OCI-LY7 (cell line): Measurements from ENCODE around the gene TRIM29. TPM values are rescaled to one million over a fixed set of nuclear protein-coding genes. Genes with fewer than 3 reads are reported as not detected.
"Not testable (repeated sequence)": the region's sequence is repeated elsewhere in the genome, so short reads cannot be mapped to it uniquely, and the experiment has no call there.

Experiments
- BruUV-seq: library from RNA; stranded (reverse); fragments of 400-500 nt; replicated peaks from 2 replicates; lab custom pipeline; 2021; lab: Mats Ljungman, UMichigan
- CTCF ChIA-PET: fragments of 300-600 bp; sonication (Branson Sonifier 250); formaldehyde crosslinking; loops from one replicate; lab custom pipeline; 2022; ENCODE audit warnings: antibody characterized with exemption; ENCODE audit not compliant: unreplicated experiment; lab: Charles Lee
- POLR2A ChIA-PET: fragments of 300-600 bp; sonication (Branson Sonifier 250); formaldehyde crosslinking; loops from one replicate; lab custom pipeline; 2022; ENCODE audit warnings: antibody characterized with exemption; lab: Charles Lee
- DNase-seq: peaks from one replicate; pipeline ENCODE4 v3.0.0-alpha.2; 2015; ENCODE audit warnings: low spot score
- H2AFZ ChIP-seq: fragments of 200-600 bp; sonication (generic), shearing (Covaris generic); 2 replicates; pipeline ENCODE4 v1.6.1; 2014; ENCODE audit warnings: mild to moderate bottlenecking, antibody characterized with exemption, low read length, moderate library complexity
- H3K27ac ChIP-seq: fragments of 200-600 bp; sonication (generic); 2 replicates; pipeline ENCODE4 v1.5.1; 2014; ENCODE audit warnings: mixed run types, low read depth, mild to moderate bottlenecking, moderate library complexity, low read length, inconsistent platforms; ENCODE audit not compliant: poor library complexity, severe bottlenecking
- H3K36me3 ChIP-seq: fragments of 200-600 bp; sonication (generic); 2 replicates; pipeline ENCODE4 v1.6.1; 2014; ENCODE audit warnings: mild to moderate bottlenecking, antibody characterized with exemption, low read length, moderate library complexity, mixed read lengths; ENCODE audit not compliant: insufficient read depth
- H3K4me1 ChIP-seq: fragments of 200-600 bp; sonication (generic); 2 replicates; pipeline ENCODE4 v1.5.1; 2014; ENCODE audit warnings: mild to moderate bottlenecking, low read length; ENCODE audit not compliant: insufficient read depth, poor library complexity, severe bottlenecking
- H3K4me2 ChIP-seq: fragments of 200-600 bp; sonication (generic); 2 replicates; pipeline ENCODE4 v1.6.1; 2014; ENCODE audit warnings: mild to moderate bottlenecking, low read length
- H3K4me3 ChIP-seq: fragments of 200-600 bp; sonication (generic); 2 replicates; pipeline ENCODE4 v1.5.1; 2014; ENCODE audit warnings: mild to moderate bottlenecking, low read depth, low read length; ENCODE audit not compliant: poor library complexity, severe bottlenecking
- H3K79me2 ChIP-seq: fragments of 200-600 bp; sonication (generic); 2 replicates; pipeline ENCODE4 v1.6.1; 2016; ENCODE audit warnings: low read depth, mild to moderate bottlenecking, low read length, moderate library complexity, mixed read lengths; ENCODE audit not compliant: insufficient read depth
- H3K9me2 ChIP-seq: fragments of 200-600 bp; sonication (generic); 2 replicates; pipeline ENCODE4 v1.6.1; 2016; ENCODE audit warnings: mild to moderate bottlenecking, low read length, mixed read lengths; ENCODE audit not compliant: insufficient read depth
- H3K9me3 ChIP-seq: fragments of 200-600 bp; sonication (generic); 2 replicates; pipeline ENCODE4 v1.6.1; 2014; ENCODE audit warnings: mild to moderate bottlenecking, mixed run types, low read length, mixed read lengths
- H4K20me1 ChIP-seq: fragments of 200-600 bp; sonication (generic); 2 replicates; pipeline ENCODE4 v1.6.1; 2014; ENCODE audit warnings: mild to moderate bottlenecking, antibody characterized with exemption, low read length, moderate library complexity, mixed read lengths; ENCODE audit not compliant: insufficient read depth
- EZH2phosphoT487 ChIP-seq: fragments of 200-600 bp; sonication (generic); IDR thresholded peaks from 2 replicates; pipeline ENCODE4 v1.6.1; 2018; ENCODE audit warnings: low read depth, borderline replicate concordance, mild to moderate bottlenecking, mixed run types, antibody characterized with exemption, low read length, moderate library complexity, mixed read lengths
- intact Hi-C: fragments of 100-400 bp; cut with micrococcal nuclease; formaldehyde crosslinking; loops from one replicate; pipeline ENCODE4 v1.10.0; 2022; ENCODE audit not compliant: unreplicated experiment
- total RNA-seq, 2 experiments: library from RNA; depleted of rRNA in 1 of 2; stranded (reverse); fragments of >200 nt in 1 of 2; shearing (Covaris generic) in 1 of 2; gene quantifications; 2 replicates each; pipeline ENCODE4 v1.2.3, GENCODE V29; 2014 to 2022
- TF ChIP-seq, protein P1 (sequence below): fragments of 200-600 bp; sonication (generic); conservative IDR thresholded peaks from 2 replicates; pipeline ENCODE4 v1.5.1; 2014; ENCODE audit warnings: mild to moderate bottlenecking, antibody characterized with exemption, low read length, moderate library complexity, mixed read lengths

Gene TRIM29
- total RNA-seq, 2 experiments from 2014 or later: not detected

DNA sequence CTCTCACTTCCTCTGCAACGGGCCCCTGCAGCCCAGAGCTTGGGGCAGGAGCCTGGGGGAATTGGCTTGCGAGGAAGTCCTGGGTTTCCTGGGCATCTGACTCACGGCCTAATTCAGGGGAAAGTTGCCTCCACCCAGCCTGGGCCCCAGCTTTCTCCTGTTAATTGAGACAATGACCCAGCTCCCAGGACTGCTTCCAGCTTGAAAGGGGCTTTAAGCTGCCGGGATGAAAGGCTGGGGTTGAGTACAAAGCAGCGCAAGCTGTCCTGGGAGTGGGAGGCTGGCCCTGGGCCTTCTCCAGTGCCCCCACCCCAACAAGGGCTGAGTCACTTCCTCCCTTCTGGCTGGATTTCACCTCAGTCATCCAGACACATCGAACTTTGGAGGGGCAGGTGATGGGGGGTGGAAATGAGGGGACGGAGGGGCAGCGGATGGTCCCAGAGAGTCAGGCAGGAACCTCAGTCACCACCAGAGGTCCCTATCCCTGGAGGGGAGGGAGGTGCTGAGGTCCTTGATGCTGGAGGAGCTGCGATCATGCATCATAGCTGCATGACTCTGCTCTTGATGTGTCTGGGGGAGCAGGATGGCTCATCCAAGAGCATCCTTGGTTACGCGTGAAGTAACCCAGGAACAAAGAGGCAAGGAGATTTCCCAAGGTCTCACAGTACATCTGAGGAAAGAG is 42.8 kb upstream of the TRIM29 start:
- Histone ChIP-seq H3K4me2 (no peak overlapping the region), H3K79me2 (no peaks in the 10 kb centered on the region), H3K36me3 (no peaks in the 10 kb centered on the region), H2AFZ (no peak overlapping the region), H3K4me1 (no peaks in the 10 kb centered on the region), H3K4me3 (no peak overlapping the region), H4K20me1 (no peaks in the 10 kb centered on the region), H3K27ac (no peak overlapping the region), H3K9me3 (no peaks in the 10 kb centered on the region), H3K9me2 (no peaks in the 10 kb centered on the region)
- intact Hi-C loops: no loop called here
- TF ChIP-seq, protein P1, sequence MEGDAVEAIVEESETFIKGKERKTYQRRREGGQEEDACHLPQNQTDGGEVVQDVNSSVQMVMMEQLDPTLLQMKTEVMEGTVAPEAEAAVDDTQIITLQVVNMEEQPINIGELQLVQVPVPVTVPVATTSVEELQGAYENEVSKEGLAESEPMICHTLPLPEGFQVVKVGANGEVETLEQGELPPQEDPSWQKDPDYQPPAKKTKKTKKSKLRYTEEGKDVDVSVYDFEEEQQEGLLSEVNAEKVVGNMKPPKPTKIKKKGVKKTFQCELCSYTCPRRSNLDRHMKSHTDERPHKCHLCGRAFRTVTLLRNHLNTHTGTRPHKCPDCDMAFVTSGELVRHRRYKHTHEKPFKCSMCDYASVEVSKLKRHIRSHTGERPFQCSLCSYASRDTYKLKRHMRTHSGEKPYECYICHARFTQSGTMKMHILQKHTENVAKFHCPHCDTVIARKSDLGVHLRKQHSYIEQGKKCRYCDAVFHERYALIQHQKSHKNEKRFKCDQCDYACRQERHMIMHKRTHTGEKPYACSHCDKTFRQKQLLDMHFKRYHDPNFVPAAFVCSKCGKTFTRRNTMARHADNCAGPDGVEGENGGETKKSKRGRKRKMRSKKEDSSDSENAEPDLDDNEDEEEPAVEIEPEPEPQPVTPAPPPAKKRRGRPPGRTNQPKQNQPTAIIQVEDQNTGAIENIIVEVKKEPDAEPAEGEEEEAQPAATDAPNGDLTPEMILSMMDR: 0 out of 2 replicates have a peak, but pooled peaks have one; percentile 14
- TF ChIP-seq EZH2phosphoT487: no peak
- POLR2A ChIA-PET: interaction anchor here (0.5 to 0.7 kb wide), 2 partner anchors 192 to 998 kb away, joined by 3 to 5 read pairs; no protein-coding TSS in a partner anchor
- no TSS peak for BruUV-seq
- no peak for DNase-seq
- CTCF ChIA-PET: interaction anchor here (1.1 kb wide), 1 partner anchor 121 kb away, joined by 3 read pairs; no protein-coding TSS in a partner anchor

DNA sequence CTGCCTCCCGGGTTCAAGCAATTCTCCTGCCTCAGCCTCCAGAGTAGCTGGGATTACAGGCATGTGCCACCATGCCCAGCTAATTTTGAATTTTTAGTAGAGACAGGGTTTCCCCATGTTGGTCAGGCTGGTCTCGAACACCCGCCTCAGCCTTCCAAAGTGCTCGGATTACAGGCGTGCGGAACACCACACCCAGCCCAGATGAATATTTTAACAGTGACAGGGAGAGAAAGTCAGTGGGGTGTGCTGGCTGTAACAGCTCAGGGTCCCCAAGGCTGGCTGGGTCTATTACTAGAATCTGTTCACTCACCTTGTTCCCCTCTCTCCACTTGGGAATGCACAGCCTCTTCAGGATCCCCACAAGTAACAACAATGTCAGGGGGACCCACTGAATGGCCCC is 42.1 kb upstream of the TRIM29 start:
- H3K4me2 ChIP-seq, H2AFZ ChIP-seq, H3K9me2 ChIP-seq, DNase-seq, H3K4me3 ChIP-seq, H3K27ac ChIP-seq, H4K20me1 ChIP-seq, H3K36me3 ChIP-seq, H3K9me3 ChIP-seq, H3K4me1 ChIP-seq, intact Hi-C loops, BruUV-seq, CTCF ChIA-PET, H3K79me2 ChIP-seq: not testable (repeated sequence)
- POLR2A ChIA-PET: interaction anchor here (0.5 to 0.7 kb wide), 2 partner anchors 192 to 998 kb away, joined by 3 to 5 read pairs; no protein-coding TSS in a partner anchor

DNA sequence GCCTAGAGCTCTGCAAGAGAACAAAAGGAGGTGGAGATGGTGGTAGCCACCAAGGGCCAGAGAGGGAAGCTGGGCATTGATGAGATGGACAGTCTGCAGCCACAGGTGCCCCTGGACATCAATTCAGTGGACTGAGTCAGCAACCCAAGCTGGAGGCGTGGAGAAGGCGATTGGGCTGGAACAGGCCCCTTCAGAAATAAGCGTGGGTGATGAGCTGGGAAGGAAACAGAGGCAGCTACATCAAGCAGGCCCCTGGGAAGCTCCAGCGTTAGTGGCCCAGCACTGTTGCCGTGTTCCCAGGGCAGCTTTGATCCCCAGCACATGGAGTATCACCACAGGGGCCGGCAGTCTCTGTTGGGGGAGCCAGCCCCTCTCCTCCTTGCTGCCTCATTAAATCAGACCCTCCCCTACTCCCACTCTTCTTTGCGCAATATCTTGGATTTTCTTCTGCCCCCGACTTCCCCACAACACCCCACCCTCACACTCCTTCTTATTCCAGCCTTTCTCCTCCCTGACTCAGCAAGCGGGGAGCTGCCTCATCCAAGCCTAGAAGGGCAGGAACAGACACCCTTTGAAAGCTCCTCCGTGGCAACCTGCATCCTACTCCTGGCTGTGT is 41.3 kb upstream of the TRIM29 start:
- Histone ChIP-seq H2AFZ (no peak overlapping the region), H3K4me3 (no peak overlapping the region), H3K4me2 (no peak overlapping the region), H4K20me1 (no peaks in the 10 kb centered on the region), H3K27ac (no peak overlapping the region), H3K79me2 (no peaks in the 10 kb centered on the region), H3K9me2 (no peaks in the 10 kb centered on the region), H3K4me1 (no peaks in the 10 kb centered on the region), H3K36me3 (no peaks in the 10 kb centered on the region), H3K9me3 (no peaks in the 10 kb centered on the region)
- no peak for DNase-seq
- CTCF ChIA-PET: no interaction called here
- POLR2A ChIA-PET: no interaction called here
- no TSS peak for BruUV-seq
- TF ChIP-seq EZH2phosphoT487: no peak
- TF ChIP-seq, protein P1: no peak
- intact Hi-C loops: no loop called here
